ENCODE results near the gene LRFN5. TPM values are rescaled to one million over a fixed set of nuclear protein-coding genes. Genes with fewer than 3 reads are reported as not detected.
A peak's percentile ranks its signal among the peaks of the same experiment; 100 is the strongest.
"Not testable (repeated sequence)": the region's sequence is repeated elsewhere in the genome, so short reads cannot be mapped to it uniquely, and the experiment has no call there.

The LRFN5 gene
- polyA plus RNA-seq, 3 donors, result 8.6 to 12.2 (median 11.6) TPM

- DNase-seq (ENCODE audit: low read depth in 3 of 3, low spot score in 2 of 3), result no peak
Measured at GRCh38 chr14:41875116-41875515, 268.4 kb downstream of the LRFN5 start.

GRCh38 chr14:41878321-41878720 lies 271.6 kb downstream of the LRFN5 start:
- no peak for DNase-seq (ENCODE audit: low read depth in 3 of 3, low spot score in 2 of 3)

GRCh38 chr14:41891624-41892023 lies 284.9 kb downstream of the LRFN5 start:
- DNase-seq (ENCODE audit: low read depth in 3 of 3, low spot score in 2 of 3), result no peak

GRCh38 chr14:41899416-41899815 lies 292.7 kb downstream of the LRFN5 start:
- DNase-seq (ENCODE audit: low read depth in 3 of 3, low spot score in 2 of 3), result peak in 2 of 3 donors; percentile 15

- no peak for DNase-seq (ENCODE audit: low read depth in 3 of 3, low spot score in 2 of 3)
Measured at GRCh38 chr14:41900644-41901043, 294.0 kb downstream of the LRFN5 start.

GRCh38 chr14:41901089-41901488 lies 294.4 kb downstream of the LRFN5 start:
- no peak for DNase-seq (ENCODE audit: low read depth in 3 of 3, low spot score in 2 of 3)

- DNase-seq (ENCODE audit: low read depth in 3 of 3, low spot score in 2 of 3), result no peak
Measured at GRCh38 chr14:41905394-41905964, 298.8 kb downstream of the LRFN5 start.

- DNase-seq (ENCODE audit: low read depth in 3 of 3, low spot score in 2 of 3), result not testable (repeated sequence)
Measured at GRCh38 chr14:41911155-41911554, 304.5 kb downstream of the LRFN5 start.

- no peak for DNase-seq (ENCODE audit: low read depth in 3 of 3, low spot score in 2 of 3)
Measured at GRCh38 chr14:41913398-41913797, 306.7 kb downstream of the LRFN5 start.

- no peak for DNase-seq (ENCODE audit: low read depth in 3 of 3, low spot score in 2 of 3)
Measured at GRCh38 chr14:41915732-41916131, 309.1 kb downstream of the LRFN5 start.

GRCh38 chr14:41916313-41916712 lies 309.6 kb downstream of the LRFN5 start:
- no peak for DNase-seq (ENCODE audit: low read depth in 3 of 3, low spot score in 2 of 3)

GRCh38 chr14:41925409-41925808 lies 318.7 kb downstream of the LRFN5 start:
- no peak for DNase-seq (ENCODE audit: low read depth in 3 of 3, low spot score in 2 of 3)

- no peak for DNase-seq (ENCODE audit: low read depth in 3 of 3, low spot score in 2 of 3)
Measured at GRCh38 chr14:41950428-41951151, 343.9 kb downstream of the LRFN5 start.
